OCI-LY7 (cell line): ENCODE measurements around the gene KYAT1.

Experiments used
- CTCF ChIP-seq: fragments of 200-600 bp; sonication (generic); conservative IDR thresholded peaks from 2 replicates; pipeline ENCODE4 v1.5.1; 2014; ENCODE audit warnings: mild to moderate bottlenecking, antibody characterized with exemption, low read length, moderate library complexity, mixed read lengths
- EZH2phosphoT487 ChIP-seq: fragments of 200-600 bp; sonication (generic); IDR thresholded peaks from 2 replicates; pipeline ENCODE4 v1.6.1; 2018; ENCODE audit warnings: low read depth, borderline replicate concordance, mild to moderate bottlenecking, mixed run types, antibody characterized with exemption, low read length, moderate library complexity, mixed read lengths

GRCh38 chr9:128860937-128861336 is 20.8 kb downstream of the KYAT1 start:
- TF ChIP-seq CTCF (no peak), EZH2phosphoT487 (no peak)
